Skeletal muscle tissue (tissue), 4 donors: ENCODE measurements around the gene LMO1. TPM values are rescaled to one million over a fixed set of nuclear protein-coding genes. Genes with fewer than 3 reads are reported as not detected.

ENCODE experiments used
- H3K27ac ChIP-seq: one replicate; pipeline ENCODE4 v1.7.0; 2013; ENCODE audit warnings: mild to moderate bottlenecking, low read depth, low read length, inconsistent platforms
- H3K27me3 ChIP-seq, 3 donors: one replicate each; pipeline ENCODE4 v1.7.0; 2013; ENCODE audit warnings: low read length in 3 of 3; ENCODE audit not compliant: control insufficient read depth in 3 of 3, insufficient read depth in 3 of 3
- H3K36me3 ChIP-seq, 3 donors: one replicate each; pipeline ENCODE4 v1.7.0; 2013; ENCODE audit warnings: low read length in 3 of 3; ENCODE audit not compliant: control insufficient read depth in 3 of 3, insufficient read depth in 3 of 3
- H3K4me1 ChIP-seq, 3 donors: one replicate each; pipeline ENCODE4 v1.7.0; 2013; ENCODE audit warnings: low read length in 3 of 3, mild to moderate bottlenecking in 3 of 3; ENCODE audit not compliant: control insufficient read depth in 3 of 3, insufficient read depth in 3 of 3
- H3K4me3 ChIP-seq, 3 donors: one replicate each; pipeline ENCODE4 v1.7.0; 2013; ENCODE audit warnings: low read length in 3 of 3
- H3K9ac ChIP-seq, 3 donors: one replicate each; pipeline ENCODE4 v1.7.0; 2013; ENCODE audit warnings: low read length in 3 of 3, mild to moderate bottlenecking in 3 of 3, moderate library complexity in 2 of 3, low read depth in 1 of 3
- H3K9me3 ChIP-seq, 3 donors: one replicate each; pipeline ENCODE4 v1.7.0; 2013; ENCODE audit warnings: low read length in 3 of 3; ENCODE audit not compliant: control insufficient read depth in 3 of 3
- total RNA-seq: library from RNA; depleted of rRNA; stranded (reverse); fragments of >200 nt; gene quantifications from one replicate; pipeline ENCODE4 v1.2.3, GENCODE V29; 2014
- donor health status: Osteomylitis.

Gene LMO1
- total RNA-seq, 1 donor from 2014 or later: not detected

- H3K4me1 ChIP-seq: peaks cover 2 to 4% (median 2%) of the 10 kb centered on the region in 3 donors
- H3K27ac ChIP-seq: no peak overlapping the region
- H3K36me3 ChIP-seq: no peaks in the 10 kb centered on the region
- H3K9ac ChIP-seq: no peak overlapping the region
- no peak overlapping the region for H3K4me3 ChIP-seq
- H3K27me3 ChIP-seq: peaks cover 9 to 15% (median 14%) of the 10 kb centered on the region in 3 donors
- H3K9me3 ChIP-seq: no peaks in the 10 kb centered on the region
Observed at GRCh38 chr11:8202516-8203413, 60.9 kb downstream of the LMO1 start.

DNA sequence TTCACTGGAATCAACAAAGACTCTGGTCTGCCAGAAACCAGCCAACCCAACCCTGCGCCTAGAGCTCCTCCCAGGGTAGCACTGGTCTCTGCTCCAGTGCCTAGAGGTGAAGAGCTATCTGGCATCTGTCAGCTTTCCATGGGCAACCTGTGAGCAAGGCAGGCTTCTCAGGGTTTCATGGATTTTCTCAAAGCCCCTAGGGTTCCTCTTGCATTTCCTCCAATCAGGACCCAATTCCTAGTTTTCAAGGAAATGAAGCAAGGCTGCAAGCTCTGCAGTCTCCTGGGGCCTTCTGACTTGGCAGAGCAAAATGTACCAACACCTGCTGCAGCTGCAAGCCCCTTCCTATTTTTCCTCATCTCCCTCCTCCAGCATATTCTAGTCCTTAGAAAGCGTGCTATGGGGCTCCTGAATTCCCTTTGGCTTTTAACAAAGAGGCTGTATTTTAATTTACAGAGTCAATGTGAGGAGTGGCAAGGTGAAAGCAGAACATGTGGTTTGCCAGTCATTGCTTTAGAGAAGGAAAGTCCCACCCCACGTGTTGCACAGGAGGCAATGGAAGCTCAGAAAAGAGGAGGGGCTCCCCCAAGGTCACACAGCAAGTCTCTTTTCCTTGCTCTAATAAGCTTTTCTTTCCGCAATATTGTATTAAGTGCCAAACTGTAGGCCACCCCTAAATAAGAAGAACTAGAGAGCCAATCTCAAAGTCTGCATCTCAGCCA is 61.9 kb downstream of the LMO1 start:
- H3K4me3 ChIP-seq: no peak overlapping the region
- H3K27ac ChIP-seq: no peak overlapping the region
- H3K4me1 ChIP-seq: peaks cover 0 to 4% (median 2%) of the 10 kb centered on the region in 3 donors
- no peaks in the 10 kb centered on the region for H3K9me3 ChIP-seq
- H3K9ac ChIP-seq: no peak overlapping the region
- H3K36me3 ChIP-seq: no peaks in the 10 kb centered on the region
- H3K27me3 ChIP-seq: peaks cover 7 to 8% (median 7%) of the 10 kb centered on the region in 3 donors

- no peaks in the 10 kb centered on the region for H3K9me3 ChIP-seq
- no peaks in the 10 kb centered on the region for H3K36me3 ChIP-seq
- no peak overlapping the region for H3K9ac ChIP-seq
- peaks cover 5 to 11% (median 9%) of the 10 kb centered on the region in 3 donors for H3K27me3 ChIP-seq
- no peak overlapping the region for H3K4me3 ChIP-seq
- H3K27ac ChIP-seq: no peak overlapping the region
- peaks cover 0 to 4% (median 0%) of the 10 kb centered on the region in 3 donors for H3K4me1 ChIP-seq
Observed at GRCh38 chr11:8199676-8200075, 64.0 kb downstream of the LMO1 start.

DNA sequence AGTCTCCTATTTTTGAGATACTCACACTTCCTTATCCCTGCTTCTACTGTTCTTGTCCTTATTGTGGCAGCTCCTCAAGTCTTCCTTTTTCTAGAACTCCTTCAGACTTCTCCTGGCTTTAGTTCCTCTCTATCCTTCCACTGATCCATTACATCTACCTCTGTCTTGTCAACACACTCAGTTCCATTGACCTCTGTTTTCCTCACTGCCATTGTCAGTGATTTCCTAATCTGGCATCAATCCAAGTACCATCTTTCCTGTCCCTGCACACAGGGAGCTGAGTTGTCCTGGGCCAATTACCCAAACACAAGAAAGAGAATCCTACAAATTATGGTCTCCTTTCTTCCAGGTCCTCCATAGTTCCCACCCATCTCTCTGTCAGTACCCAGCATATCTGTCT is 66.9 kb downstream of the LMO1 start:
- H3K4me3 ChIP-seq: no peak overlapping the region
- H3K9ac ChIP-seq: no peak overlapping the region
- H3K27me3 ChIP-seq: peaks cover 13 to 16% (median 14%) of the 10 kb centered on the region in 3 donors
- H3K27ac ChIP-seq: no peak overlapping the region
- H3K36me3 ChIP-seq: no peaks in the 10 kb centered on the region
- no peaks in the 10 kb centered on the region for H3K9me3 ChIP-seq
- peaks cover 0 to 5% (median 0%) of the 10 kb centered on the region in 3 donors for H3K4me1 ChIP-seq

DNA sequence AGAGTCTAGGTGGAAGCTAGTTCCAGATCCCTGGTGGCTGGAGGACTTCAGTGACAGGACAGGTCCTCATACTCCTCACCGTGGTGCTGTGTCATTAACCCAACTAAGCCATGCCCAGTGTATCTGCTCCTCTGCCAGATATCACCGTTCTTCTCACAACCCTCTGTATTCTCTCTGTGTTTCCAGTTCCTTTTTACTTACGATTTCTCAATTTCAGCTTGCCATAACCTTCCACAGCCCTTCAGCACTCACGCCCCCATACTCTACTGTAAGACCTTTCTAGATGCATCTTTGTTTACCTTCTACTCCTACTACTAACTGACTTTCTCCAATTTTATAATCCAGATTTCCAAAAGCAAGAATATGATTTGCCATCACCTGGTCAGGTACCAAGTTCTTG is 68.7 kb downstream of the LMO1 start:
- Histone ChIP-seq H3K27me3 (peaks cover 13 to 16% (median 14%) of the 10 kb centered on the region in 3 donors), H3K4me1 (peaks cover 0 to 5% (median 0%) of the 10 kb centered on the region in 3 donors), H3K4me3 (no peak overlapping the region), H3K27ac (no peak overlapping the region), H3K9me3 (no peaks in the 10 kb centered on the region), H3K36me3 (no peaks in the 10 kb centered on the region), H3K9ac (no peak overlapping the region)

GRCh38 chr11:8192896-8193209 is 70.8 kb downstream of the LMO1 start:
- H3K36me3 ChIP-seq: no peaks in the 10 kb centered on the region
- H3K4me3 ChIP-seq: no peak overlapping the region
- peaks cover 0 to 5% (median 0%) of the 10 kb centered on the region in 3 donors for H3K4me1 ChIP-seq
- H3K27ac ChIP-seq: no peak overlapping the region
- H3K27me3 ChIP-seq: peaks cover 8 to 16% (median 13%) of the 10 kb centered on the region in 3 donors
- H3K9me3 ChIP-seq: no peaks in the 10 kb centered on the region
- no peak overlapping the region for H3K9ac ChIP-seq

DNA sequence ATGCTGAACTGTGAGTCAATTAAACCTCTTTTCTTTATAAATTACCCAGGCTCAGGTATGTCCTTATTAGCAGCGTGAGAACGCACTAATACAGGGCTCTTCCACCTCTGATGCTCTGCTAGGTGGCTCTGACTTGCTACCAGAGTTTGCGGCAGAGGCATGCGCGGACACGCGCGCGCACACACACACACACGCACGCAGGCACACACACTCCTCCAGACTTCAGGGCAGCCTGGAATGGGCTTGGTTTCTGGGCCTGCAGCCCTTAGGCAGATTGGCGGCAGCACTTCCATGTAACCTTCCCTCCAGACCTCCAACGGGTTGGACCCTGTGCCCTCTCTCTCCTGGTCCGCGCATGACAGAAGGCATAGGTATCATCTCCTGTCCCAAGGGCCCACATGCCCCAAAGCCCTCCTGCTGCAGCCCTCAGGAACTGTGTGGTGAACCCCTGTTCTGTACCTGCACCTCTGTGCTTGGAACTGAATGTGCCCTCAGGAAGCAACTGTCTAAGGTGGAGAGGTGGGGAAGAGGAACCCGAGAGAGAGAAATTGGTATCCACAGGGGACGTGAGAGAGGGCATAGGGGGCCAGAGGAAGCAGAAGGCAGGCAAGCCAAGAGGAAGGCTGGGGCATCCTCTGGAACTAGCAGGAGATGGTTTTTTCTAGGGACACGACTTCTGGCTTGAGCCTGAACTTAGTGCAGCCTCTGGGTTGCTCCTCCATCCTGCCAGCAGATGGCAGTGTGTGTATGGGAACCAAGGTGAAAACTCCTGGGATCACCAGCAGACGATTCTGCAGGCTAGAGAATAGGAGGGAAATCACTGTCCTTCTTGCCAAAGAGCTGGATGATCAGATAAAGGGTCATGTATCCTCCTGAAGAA is 71.4 kb downstream of the LMO1 start:
- Histone ChIP-seq H3K36me3 (no peaks in the 10 kb centered on the region), H3K9me3 (no peaks in the 10 kb centered on the region), H3K4me1 (peaks cover 0 to 5% (median 0%) of the 10 kb centered on the region in 3 donors), H3K27ac (no peak overlapping the region), H3K27me3 (peaks cover 8 to 16% (median 13%) of the 10 kb centered on the region in 3 donors), H3K9ac (no peak overlapping the region), H3K4me3 (no peak overlapping the region)

DNA sequence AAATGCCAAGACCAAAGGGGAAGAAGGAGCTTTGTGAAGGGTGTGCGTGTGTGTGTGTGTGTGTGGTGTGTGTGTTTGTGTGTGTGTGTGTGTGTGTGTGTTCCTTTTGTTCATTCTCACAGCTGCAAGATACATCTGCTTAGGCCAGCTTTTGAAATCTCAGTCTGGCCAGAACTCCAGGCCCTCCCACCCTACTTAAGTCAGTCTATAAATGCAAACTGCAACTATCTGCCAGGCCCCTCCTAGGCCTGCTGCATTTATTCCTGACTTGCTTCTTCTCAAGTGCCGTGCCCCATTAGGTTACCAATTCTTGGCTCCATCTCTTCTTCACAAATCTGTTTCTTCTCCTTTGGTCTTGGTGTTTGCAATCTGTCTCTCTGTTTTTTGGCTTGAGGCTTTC is 73.2 kb downstream of the LMO1 start:
- Histone ChIP-seq H3K9ac (no peak overlapping the region), H3K27me3 (peaks cover 7 to 12% (median 8%) of the 10 kb centered on the region in 3 donors), H3K36me3 (no peaks in the 10 kb centered on the region), H3K4me3 (no peak overlapping the region), H3K27ac (no peak overlapping the region), H3K4me1 (peaks cover 0 to 5% (median 0%) of the 10 kb centered on the region in 3 donors), H3K9me3 (no peaks in the 10 kb centered on the region)

DNA sequence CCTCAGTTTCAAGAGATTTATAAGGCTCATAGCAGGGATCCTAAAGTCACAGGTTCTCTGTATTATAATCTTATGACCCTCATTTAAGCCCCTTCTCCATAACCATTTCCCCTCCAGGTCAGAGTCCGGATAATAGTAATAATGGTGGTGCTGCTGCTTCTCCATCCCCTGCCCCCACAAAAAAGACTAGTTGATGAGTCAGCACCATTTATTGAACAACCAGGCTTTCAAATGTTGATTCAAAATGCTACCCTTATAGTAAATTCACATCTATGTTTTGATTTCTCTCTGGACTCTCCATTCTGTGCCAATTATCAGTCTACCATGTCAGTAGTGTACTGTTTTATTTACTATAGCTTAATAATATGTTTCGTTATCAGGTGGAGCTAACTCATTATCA is 77.2 kb downstream of the LMO1 start:
- Histone ChIP-seq H3K4me3 (no peak overlapping the region), H3K4me1 (no peaks in the 10 kb centered on the region), H3K27ac (no peak overlapping the region), H3K36me3 (no peaks in the 10 kb centered on the region), H3K27me3 (no peaks in the 10 kb centered on the region), H3K9ac (no peak overlapping the region), H3K9me3 (no peaks in the 10 kb centered on the region)
